ENCODE data around the gene MARCKSL1.
A peak's percentile ranks its signal among the peaks of the same experiment; 100 is the strongest.
"Not testable (repeated sequence)": the region's sequence is repeated elsewhere in the genome, so short reads cannot be mapped to it uniquely, and the experiment has no call there.

Gene MARCKSL1

GRCh38 chr1:32332290-32333079, 3.5 kb downstream of the MARCKSL1 start:
- DNase-seq, result no peak

GRCh38 chr1:32331549-32331948, 4.5 kb downstream of the MARCKSL1 start:
- no peak for DNase-seq

GRCh38 chr1:32330558-32331151, 5.4 kb downstream of the MARCKSL1 start:
- no peak for DNase-seq

GRCh38 chr1:32329931-32330466, 6.0 kb downstream of the MARCKSL1 start:
- no peak for DNase-seq

- DNase-seq, result no peak
Measured at GRCh38 chr1:32327204-32327603, 8.8 kb downstream of the MARCKSL1 start.

- DNase-seq, result peak; percentile 55
Measured at GRCh38 chr1:32321712-32322291, 14.2 kb downstream of the MARCKSL1 start.

- DNase-seq, result no peak
Measured at GRCh38 chr1:32318127-32318869, 17.7 kb downstream of the MARCKSL1 start.

GRCh38 chr1:32316903-32317277, 19.1 kb downstream of the MARCKSL1 start:
- no peak for DNase-seq

- DNase-seq, result no peak
Measured at GRCh38 chr1:32311709-32312393, 24.2 kb downstream of the MARCKSL1 start.

- no peak for DNase-seq
Measured at GRCh38 chr1:32309960-32310359, 26.1 kb downstream of the MARCKSL1 start.

- DNase-seq, result no peak
Measured at GRCh38 chr1:32307324-32307723, 28.7 kb downstream of the MARCKSL1 start.

GRCh38 chr1:32305310-32305709, 30.7 kb downstream of the MARCKSL1 start:
- DNase-seq, result no peak

- DNase-seq, result no peak
Measured at GRCh38 chr1:32303997-32304622, 31.9 kb downstream of the MARCKSL1 start.

- DNase-seq, result no peak
Measured at GRCh38 chr1:32303358-32303757, 32.7 kb downstream of the MARCKSL1 start.

- DNase-seq, result no peak
Measured at GRCh38 chr1:32299327-32299726, 36.7 kb downstream of the MARCKSL1 start.

GRCh38 chr1:32298211-32298610, 37.8 kb downstream of the MARCKSL1 start:
- not testable (repeated sequence) for DNase-seq

GRCh38 chr1:32291708-32292538, 44.1 kb downstream of the MARCKSL1 start, which contains the start of gene HDAC1:
Gene HDAC1, plus strand, starts transcription at chr1:32292083. Its CDS starts 87 bp downstream, at chr1:32292170.
- DNase-seq, result peak; percentile 98

GRCh38 chr1:32291145-32291707, 44.8 kb downstream of the MARCKSL1 start:
- no peak for DNase-seq

GRCh38 chr1:32289256-32289655, 46.8 kb downstream of the MARCKSL1 start:
- no peak for DNase-seq

- DNase-seq, result no peak
Measured at GRCh38 chr1:32286763-32287162, 49.3 kb downstream of the MARCKSL1 start.

GRCh38 chr1:32285658-32286057, 50.4 kb downstream of the MARCKSL1 start:
- no peak for DNase-seq

Measured in CD4-positive, alpha-beta T cell treated with Interleukin-17A for 1 hour (primary cell).